Measurements from ENCODE around the gene CALN1. TPM values are rescaled to one million over a fixed set of nuclear protein-coding genes. Genes with fewer than 3 reads are reported as not detected.

Gene CALN1
- polyA plus RNA-seq, 3 donors = under 0.01 TPM; not detected in 2

DNA sequence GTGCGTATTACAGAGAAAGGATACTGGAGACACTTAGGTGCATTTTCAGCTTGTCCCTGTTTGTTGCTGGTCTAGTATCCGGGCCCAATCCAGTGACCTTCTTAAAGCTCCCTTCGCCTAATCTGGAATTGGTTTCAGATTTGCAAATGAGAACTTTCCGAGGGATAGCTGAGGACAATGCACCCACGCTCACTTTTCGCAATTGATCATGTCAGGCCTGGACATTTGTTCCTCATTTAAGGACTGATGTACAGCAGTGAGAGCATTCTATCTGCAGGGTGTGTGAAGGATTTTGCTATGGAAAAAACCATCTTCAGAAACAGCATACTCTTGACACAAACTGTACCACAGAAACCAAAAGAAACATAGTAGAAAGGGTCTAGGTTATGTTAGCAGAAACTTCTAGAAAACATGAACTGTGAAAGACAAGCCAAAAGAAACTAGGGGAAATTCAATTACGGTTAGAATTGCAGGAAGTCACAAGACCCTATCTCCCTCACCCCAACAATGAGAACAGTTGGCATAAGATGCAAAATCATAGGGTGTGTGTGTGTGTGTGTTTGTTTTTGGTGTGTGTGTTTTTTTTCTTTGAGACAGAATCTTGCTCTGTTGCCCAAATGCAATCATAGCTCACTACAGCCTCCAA lies 331.1 kb downstream of the CALN1 start:
- no peaks in the 10 kb centered on the region for H3K79me2 ChIP-seq (ENCODE audit: insufficient read depth, low read length)
- Mint-ChIP-seq H3K9me3 (no peaks in the 10 kb centered on the region), H3K36me3 (no peaks in the 10 kb centered on the region), H3K27ac (peak overlapping the region in 1 of 7 donors; percentile 79), H3K4me1 (peaks cover 17% of the 10 kb centered on the region), H3K27me3 (ENCODE audit: low read depth in 3 of 3) (peaks cover 0 to 4% (median 1%) of the 10 kb centered on the region in 3 donors), H3K4me3 (peak overlapping the region; percentile 12 to 68)
- intact Hi-C loops (cut with micrococcal nuclease) = no loop called here
- H2AFZ ChIP-seq (ENCODE audit: insufficient read depth, low read depth, low read length, poor library complexity, severe bottlenecking) = peak overlapping the region; percentile 52
- H4K20me1 ChIP-seq (ENCODE audit: insufficient read depth, low read length) = no peaks in the 10 kb centered on the region
- no peaks in the 10 kb centered on the region for H3K9me3 ChIP-seq (replicated peaks in 1 of 2; ENCODE audit: control insufficient read depth in 1 of 2, insufficient read depth in 1 of 2, low read length in 2 of 2)
- H3K9ac ChIP-seq (ENCODE audit: insufficient read depth, low read length, poor library complexity, severe bottlenecking) = peak overlapping the region; percentile 9
- H3K4me1 ChIP-seq (ENCODE audit: control insufficient read depth in 1 of 2, insufficient read depth in 2 of 2, low read length in 2 of 2) = peaks cover 9 to 11% of the 10 kb centered on the region in 2 donors
- peak overlapping the region in 1 of 3 experiments; percentile 11 for H3K4me3 ChIP-seq (replicated peaks in 1 of 3; ENCODE audit: low read depth in 2 of 3, low read length in 3 of 3)
- TF ChIP-seq, protein P1, sequence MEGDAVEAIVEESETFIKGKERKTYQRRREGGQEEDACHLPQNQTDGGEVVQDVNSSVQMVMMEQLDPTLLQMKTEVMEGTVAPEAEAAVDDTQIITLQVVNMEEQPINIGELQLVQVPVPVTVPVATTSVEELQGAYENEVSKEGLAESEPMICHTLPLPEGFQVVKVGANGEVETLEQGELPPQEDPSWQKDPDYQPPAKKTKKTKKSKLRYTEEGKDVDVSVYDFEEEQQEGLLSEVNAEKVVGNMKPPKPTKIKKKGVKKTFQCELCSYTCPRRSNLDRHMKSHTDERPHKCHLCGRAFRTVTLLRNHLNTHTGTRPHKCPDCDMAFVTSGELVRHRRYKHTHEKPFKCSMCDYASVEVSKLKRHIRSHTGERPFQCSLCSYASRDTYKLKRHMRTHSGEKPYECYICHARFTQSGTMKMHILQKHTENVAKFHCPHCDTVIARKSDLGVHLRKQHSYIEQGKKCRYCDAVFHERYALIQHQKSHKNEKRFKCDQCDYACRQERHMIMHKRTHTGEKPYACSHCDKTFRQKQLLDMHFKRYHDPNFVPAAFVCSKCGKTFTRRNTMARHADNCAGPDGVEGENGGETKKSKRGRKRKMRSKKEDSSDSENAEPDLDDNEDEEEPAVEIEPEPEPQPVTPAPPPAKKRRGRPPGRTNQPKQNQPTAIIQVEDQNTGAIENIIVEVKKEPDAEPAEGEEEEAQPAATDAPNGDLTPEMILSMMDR (IDR thresholded peaks at IDR 0.05) = no peak
- no peak for DNase-seq
- WGBS (ENCODE audit: insufficient coverage) = 18% methylated on average over 6 of the region's 7 CpGs
- no peak overlapping the region for H3K27ac ChIP-seq (ENCODE audit: low read depth in 1 of 2, low read length in 2 of 2)
- no peaks in the 10 kb centered on the region for H3K27me3 ChIP-seq (ENCODE audit: control insufficient read depth in 2 of 2, insufficient read depth in 2 of 2, low read length in 2 of 2)
- no peaks in the 10 kb centered on the region for H3K36me3 ChIP-seq (replicated peaks in 1 of 2; ENCODE audit: control insufficient read depth in 1 of 2, insufficient read depth in 2 of 2, low read length in 2 of 2)
- peak overlapping the region; percentile 27 for H3K4me2 ChIP-seq (replicated peaks; ENCODE audit: extremely low read depth, low read length, poor library complexity, severe bottlenecking)

DNA sequence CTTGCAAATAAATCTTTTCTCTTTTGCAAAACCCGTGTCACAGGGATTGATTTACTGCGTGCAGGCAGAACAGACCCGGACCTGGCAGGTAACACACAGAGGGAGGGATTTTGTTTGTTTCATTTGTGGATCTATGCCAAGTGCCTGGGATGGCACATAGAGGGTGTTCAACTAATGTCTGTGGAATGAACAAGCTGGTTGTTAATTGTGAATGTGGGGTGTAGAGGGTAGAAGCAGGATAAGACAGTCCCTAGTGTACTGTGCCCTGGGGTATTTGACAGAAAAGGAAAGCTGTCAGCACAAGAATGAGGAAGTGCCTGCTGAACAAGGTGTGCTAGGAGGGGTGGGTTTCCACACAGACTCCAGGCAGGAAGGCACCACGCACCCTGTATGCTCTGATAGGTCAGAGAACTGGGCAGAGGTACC lies 331.8 kb downstream of the CALN1 start:
- H3K27ac Mint-ChIP-seq = peak overlapping the region in 1 of 7 donors; percentile 79
- peak overlapping the region; percentile 12 to 68 for H3K4me3 Mint-ChIP-seq
- H3K27me3 Mint-ChIP-seq (ENCODE audit: low read depth in 3 of 3) = peaks cover 1 to 4% (median 2%) of the 10 kb centered on the region in 3 donors
- WGBS (ENCODE audit: insufficient coverage) = 6% methylated on average over 2 of the region's 4 CpGs
- Histone ChIP-seq H3K4me3 (replicated peaks in 1 of 3; ENCODE audit: low read depth in 2 of 3, low read length in 3 of 3) (peak overlapping the region in 1 of 3 experiments; percentile 11), H3K27ac (ENCODE audit: low read depth in 1 of 2, low read length in 2 of 2) (no peak overlapping the region), H3K4me1 (ENCODE audit: control insufficient read depth in 1 of 2, insufficient read depth in 2 of 2, low read length in 2 of 2) (peaks cover 9 to 11% of the 10 kb centered on the region in 2 donors), H3K9me3 (replicated peaks in 1 of 2; ENCODE audit: control insufficient read depth in 1 of 2, insufficient read depth in 1 of 2, low read length in 2 of 2) (no peaks in the 10 kb centered on the region), H3K4me2 (replicated peaks; ENCODE audit: extremely low read depth, low read length, poor library complexity, severe bottlenecking) (peak overlapping the region; percentile 27), H3K36me3 (replicated peaks in 1 of 2; ENCODE audit: control insufficient read depth in 1 of 2, insufficient read depth in 2 of 2, low read length in 2 of 2) (no peaks in the 10 kb centered on the region), H3K27me3 (ENCODE audit: control insufficient read depth in 2 of 2, insufficient read depth in 2 of 2, low read length in 2 of 2) (no peaks in the 10 kb centered on the region), H3K9ac (ENCODE audit: insufficient read depth, low read length, poor library complexity, severe bottlenecking) (peak overlapping the region; percentile 9), H3K79me2 (ENCODE audit: insufficient read depth, low read length) (no peaks in the 10 kb centered on the region), H2AFZ (ENCODE audit: insufficient read depth, low read depth, low read length, poor library complexity, severe bottlenecking) (peak overlapping the region; percentile 52), H4K20me1 (ENCODE audit: insufficient read depth, low read length) (no peaks in the 10 kb centered on the region)
- TF ChIP-seq, protein P1 (IDR thresholded peaks at IDR 0.05) = no peak
- DNase-seq = no peak
- peaks cover 17% of the 10 kb centered on the region for H3K4me1 Mint-ChIP-seq
- no peaks in the 10 kb centered on the region for H3K36me3 Mint-ChIP-seq
- H3K9me3 Mint-ChIP-seq = peaks cover 0 to 2% (median 0%) of the 10 kb centered on the region in 7 donors
- intact Hi-C loops (cut with micrococcal nuclease) = no loop called here

Measured in CD14-positive monocyte (primary cell).